ENCODE data around the gene RHCE. TPM values are rescaled to one million over a fixed set of nuclear protein-coding genes. Genes with fewer than 3 reads are reported as not detected.

The RHCE gene
- total and polyA plus RNA-seq, 9 of the 15 experiments (the other 6 are each of a cell fraction or from before 2014, with no cell fraction given) = 5.4 to 31.5 (median 12.6) TPM

DNA sequence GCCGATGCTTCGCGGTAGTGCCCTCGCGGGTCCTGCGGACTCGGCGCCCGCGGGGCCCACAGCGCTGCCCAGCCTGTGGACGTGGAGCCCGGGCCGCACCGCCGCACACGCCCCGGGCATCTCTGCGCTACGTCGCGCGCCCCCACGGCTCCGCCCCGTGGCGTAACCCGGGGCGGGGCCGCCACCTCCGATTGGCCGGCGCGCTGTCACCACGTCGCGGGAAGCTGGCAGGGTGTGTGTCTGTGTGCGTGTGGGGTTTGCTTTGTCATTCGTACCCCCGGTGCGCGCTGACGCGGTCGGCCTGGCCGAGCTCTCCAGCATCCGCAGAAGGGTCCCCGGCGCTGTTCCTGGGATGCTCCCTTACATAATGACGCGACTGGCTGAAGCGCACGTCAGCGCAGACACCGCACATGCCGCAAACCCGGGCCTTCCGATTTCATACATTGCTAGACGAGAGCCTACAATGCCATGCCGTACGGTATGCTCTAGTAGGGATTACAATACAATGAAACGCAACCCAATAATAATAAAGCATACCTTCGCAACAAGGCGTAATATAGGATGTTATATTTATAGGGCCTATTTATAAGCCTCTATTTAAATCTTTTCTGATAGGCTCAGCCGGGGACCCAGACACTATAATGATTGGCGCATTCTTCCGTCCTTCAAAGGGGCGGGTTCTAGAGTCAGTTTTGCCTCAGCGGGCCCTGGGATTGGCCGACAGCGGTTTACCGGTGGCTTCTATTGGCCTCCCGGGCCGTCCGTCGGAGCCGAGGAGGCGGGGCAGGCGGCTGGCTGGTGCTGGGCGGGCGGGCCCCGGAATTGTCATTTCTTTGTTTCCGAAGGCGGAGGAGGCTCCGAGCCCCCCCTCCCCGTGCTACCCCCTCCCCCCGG is 9.7 kb upstream of the RHCE start, which contains the start of gene MACO1 (continued):
- TF ChIP-seq HNRNPH1 (optimal IDR thresholded peaks at IDR 0.05; ENCODE audit: low read depth, low read length) = no peak
- TF ChIP-seq NELFE (IDR thresholded peaks at IDR 0.05; ENCODE audit: insufficient read depth, insufficient read length) = no peak
- TF ChIP-seq BRCA1 (IDR thresholded peaks at IDR 0.05) = no peak
- TF ChIP-seq BRCA1 (CRISPR knock-in tag; IDR thresholded peaks at IDR 0.05) = peak; percentile 81; the same call in 1 of the 2 replicates
- TF ChIP-seq CEBPB (tag; IDR thresholded peaks at IDR 0.05) = peak; percentile 46
- no peak for TF ChIP-seq POLR3G (IDR thresholded peaks at IDR 0.05; ENCODE audit: extremely low read depth, insufficient read length, insufficient replicate concordance)
- TF ChIP-seq XRCC3 (IDR thresholded peaks at IDR 0.05) = no peak
- TF ChIP-seq ZNF232 (CRISPR knock-in tag; IDR thresholded peaks at IDR 0.05) = peak; percentile 95; the same call in 1 of the 2 replicates
- peak; percentile 64; the same call in 1 of the 2 replicates for TF ChIP-seq NCOA1 (IDR thresholded peaks at IDR 0.05; ENCODE audit: low read depth)
- peak; percentile 11; the same call in 1 of the 2 replicates for TF ChIP-seq ELF1 (tag; IDR thresholded peaks at IDR 0.05)
- TF ChIP-seq TCF3 (CRISPR knock-in tag; IDR thresholded peaks at IDR 0.05) = peak; percentile 43
- TF ChIP-seq NEUROD1 (IDR thresholded peaks at IDR 0.05; ENCODE audit: borderline replicate concordance, low read depth, low read length, partially characterized antibody) = peak; percentile 98
- TF ChIP-seq, protein P1, sequence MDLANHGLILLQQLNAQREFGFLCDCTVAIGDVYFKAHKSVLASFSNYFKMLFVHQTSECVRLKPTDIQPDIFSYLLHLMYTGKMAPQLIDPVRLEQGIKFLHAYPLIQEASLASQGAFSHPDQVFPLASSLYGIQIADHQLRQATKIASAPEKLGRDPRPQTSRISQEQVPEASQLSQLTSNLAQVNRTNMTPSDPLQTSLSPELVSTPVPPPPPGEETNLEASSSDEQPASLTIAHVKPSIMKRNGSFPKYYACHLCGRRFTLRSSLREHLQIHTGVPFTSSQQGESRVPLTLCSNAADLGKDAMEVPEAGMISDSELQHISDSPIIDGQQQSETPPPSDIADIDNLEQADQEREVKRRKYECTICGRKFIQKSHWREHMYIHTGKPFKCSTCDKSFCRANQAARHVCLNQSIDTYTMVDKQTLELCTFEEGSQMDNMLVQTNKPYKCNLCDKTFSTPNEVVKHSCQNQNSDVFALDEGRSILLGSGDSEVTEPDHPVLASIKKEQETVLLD (IDR thresholded peaks at IDR 0.05) = peak; percentile 62; the same call in 1 of the 2 replicates
- TF ChIP-seq FIP1L1 (IDR thresholded peaks at IDR 0.05; ENCODE audit: low read depth, low read length, poor library complexity, severe bottlenecking) = no peak
- peak; percentile 88 for TF ChIP-seq L3MBTL2 (IDR thresholded peaks at IDR 0.05)
- TF ChIP-seq, protein P2, sequence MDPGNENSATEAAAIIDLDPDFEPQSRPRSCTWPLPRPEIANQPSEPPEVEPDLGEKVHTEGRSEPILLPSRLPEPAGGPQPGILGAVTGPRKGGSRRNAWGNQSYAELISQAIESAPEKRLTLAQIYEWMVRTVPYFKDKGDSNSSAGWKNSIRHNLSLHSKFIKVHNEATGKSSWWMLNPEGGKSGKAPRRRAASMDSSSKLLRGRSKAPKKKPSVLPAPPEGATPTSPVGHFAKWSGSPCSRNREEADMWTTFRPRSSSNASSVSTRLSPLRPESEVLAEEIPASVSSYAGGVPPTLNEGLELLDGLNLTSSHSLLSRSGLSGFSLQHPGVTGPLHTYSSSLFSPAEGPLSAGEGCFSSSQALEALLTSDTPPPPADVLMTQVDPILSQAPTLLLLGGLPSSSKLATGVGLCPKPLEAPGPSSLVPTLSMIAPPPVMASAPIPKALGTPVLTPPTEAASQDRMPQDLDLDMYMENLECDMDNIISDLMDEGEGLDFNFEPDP (CRISPR knock-in tag; IDR thresholded peaks at IDR 0.05) = no peak
- TF ChIP-seq JUNB (CRISPR knock-in tag; conservative IDR thresholded peaks at IDR 0.05) = no peak
- TF ChIP-seq ZSCAN29 (IDR thresholded peaks at IDR 0.05) = no peak
- TF ChIP-seq BRD9 (IDR thresholded peaks at IDR 0.05; ENCODE audit: low read depth, partially characterized antibody) = peak; percentile 81
- TF ChIP-seq ZKSCAN1 (IDR thresholded peaks at IDR 0.05; ENCODE audit: low read depth, low read length) = no peak
- TF ChIP-seq KDM5B (IDR thresholded peaks at IDR 0.05; ENCODE audit: insufficient replicate concordance, low read depth, low read length) = peak; percentile 98
- no peak for TF ChIP-seq ESRRB (CRISPR knock-in tag; IDR thresholded peaks at IDR 0.05; ENCODE audit: borderline replicate concordance)
- TF ChIP-seq TBP (optimal IDR thresholded peaks at IDR 0.05; ENCODE audit: low read depth, low read length) = peak; percentile 99
- no peak for TF ChIP-seq POU5F1 (IDR thresholded peaks at IDR 0.05; ENCODE audit: borderline replicate concordance, low read depth, low read length, partially characterized antibody)
- TF ChIP-seq ZNF764 (CRISPR knock-in tag; IDR thresholded peaks at IDR 0.05; ENCODE audit: low read depth) = no peak
- no peak for TF ChIP-seq BMI1 (IDR thresholded peaks at IDR 0.05; ENCODE audit: low read length)

Measured in K562 (cell line).